HG02938 (cell line): Measurements from ENCODE around the gene TBC1D4.

Source experiments
- ATAC-seq: cut with Tn5 transposase; IDR thresholded peaks from one replicate; pipeline ENCODE4 v1.9.1; 2021; ENCODE audit warnings: mild to moderate bottlenecking, moderate library complexity; ENCODE audit not compliant: unreplicated experiment

The TBC1D4 gene

DNA sequence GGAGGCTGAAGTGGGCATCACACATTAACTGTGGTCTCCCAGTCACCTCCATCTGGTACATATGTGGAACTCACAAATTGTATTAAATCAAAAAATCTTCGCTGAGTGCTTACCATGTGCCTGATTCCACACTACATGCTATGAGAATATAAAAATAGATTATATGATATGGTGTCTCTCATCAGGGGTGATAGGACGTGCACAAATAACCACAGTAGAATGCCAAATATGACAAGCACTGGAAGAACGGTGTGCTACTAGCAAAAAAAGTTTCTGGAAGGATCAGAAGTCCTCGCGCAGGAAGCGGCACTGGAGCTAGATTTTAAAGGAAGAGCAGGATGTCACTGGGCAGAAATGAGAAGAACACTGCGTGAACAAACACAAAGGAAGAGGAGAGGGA is 62.3 kb downstream of the TBC1D4 start:
- no peak for ATAC-seq

DNA sequence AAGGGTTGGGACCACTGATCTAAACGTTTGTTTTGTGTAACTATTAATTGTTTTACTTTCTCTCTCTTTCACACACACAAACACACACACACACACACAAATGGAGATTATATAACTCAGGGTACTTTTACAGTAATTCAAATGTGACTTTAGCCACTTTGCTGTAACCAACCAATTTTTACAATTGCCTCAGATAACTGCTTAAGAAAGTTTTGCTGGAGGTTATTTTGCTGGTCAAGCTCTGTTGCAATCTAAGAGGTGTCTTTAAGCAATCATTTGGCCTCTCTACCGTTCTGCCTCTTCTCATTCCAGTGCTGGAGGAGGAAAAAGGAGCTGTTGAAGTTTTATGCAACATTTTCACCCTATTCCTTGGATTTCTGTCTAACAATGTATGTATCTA is 63.0 kb downstream of the TBC1D4 start:
- ATAC-seq = no peak

DNA sequence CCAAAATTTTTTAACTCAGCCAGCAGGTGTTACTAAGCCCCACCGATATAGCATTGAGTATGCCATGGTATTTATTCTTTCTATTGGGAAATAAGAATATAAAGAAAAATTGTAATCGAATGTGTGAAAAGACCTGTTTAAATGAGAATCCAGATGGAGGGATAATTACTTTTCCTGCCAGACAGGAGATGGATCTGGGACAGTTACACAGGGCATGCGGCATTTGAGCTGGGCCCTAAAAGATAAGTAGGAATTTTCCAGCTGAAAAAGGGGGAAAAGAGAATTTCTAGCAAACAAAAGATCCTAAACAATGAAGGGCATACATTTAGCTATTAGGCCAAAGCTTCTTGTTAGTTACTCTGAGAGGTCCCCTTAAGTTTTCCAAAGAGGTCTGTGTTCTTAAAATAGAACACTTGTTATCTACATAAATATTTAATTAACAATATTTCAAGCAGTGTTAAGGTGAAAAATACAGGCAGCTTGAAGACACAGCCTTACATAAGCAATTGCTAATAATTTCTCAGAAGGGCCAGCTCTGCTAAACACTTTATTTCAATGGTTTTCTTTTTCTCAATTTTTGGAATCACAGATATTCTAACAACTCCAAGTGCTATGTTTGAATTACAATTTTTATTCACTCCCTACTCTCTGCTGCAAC is 63.7 kb downstream of the TBC1D4 start:
- no peak for ATAC-seq

DNA sequence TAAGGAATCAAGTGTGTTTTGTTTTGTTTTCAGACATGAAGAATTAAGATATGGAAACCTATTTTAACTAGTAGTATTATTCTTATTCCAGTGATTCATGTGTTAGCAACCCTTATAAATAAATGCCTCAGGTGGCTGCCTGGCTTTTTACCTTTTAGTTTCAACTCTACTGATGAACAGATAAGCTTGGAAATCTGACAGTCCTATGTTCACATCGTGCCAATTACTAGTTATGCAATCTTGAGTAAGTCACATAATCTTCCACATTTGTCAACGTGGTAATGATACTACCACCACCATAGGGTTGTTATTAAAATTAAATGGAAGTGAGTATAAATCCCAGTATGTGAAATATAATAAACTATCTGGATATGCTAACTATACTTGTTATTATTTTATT is 64.3 kb downstream of the TBC1D4 start:
- no peak for ATAC-seq

DNA sequence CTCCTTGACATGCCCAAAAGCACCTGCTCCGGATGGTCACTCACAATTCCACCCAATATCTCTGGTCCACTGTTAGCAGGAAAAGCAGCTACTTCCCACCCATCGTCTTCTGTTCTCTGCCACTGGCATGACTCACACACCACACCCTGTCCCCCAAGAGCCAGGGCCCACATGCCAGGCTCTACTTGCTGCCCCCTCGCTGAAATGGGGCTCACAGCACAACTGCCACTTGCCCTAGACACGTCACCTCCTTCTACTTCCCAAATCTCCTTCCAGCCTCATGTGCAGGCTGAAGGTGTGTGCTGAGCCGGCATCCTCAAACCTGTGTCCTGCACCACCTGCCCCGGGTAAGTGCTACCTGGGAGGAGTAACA is 65.0 kb downstream of the TBC1D4 start:
- no peak for ATAC-seq

DNA sequence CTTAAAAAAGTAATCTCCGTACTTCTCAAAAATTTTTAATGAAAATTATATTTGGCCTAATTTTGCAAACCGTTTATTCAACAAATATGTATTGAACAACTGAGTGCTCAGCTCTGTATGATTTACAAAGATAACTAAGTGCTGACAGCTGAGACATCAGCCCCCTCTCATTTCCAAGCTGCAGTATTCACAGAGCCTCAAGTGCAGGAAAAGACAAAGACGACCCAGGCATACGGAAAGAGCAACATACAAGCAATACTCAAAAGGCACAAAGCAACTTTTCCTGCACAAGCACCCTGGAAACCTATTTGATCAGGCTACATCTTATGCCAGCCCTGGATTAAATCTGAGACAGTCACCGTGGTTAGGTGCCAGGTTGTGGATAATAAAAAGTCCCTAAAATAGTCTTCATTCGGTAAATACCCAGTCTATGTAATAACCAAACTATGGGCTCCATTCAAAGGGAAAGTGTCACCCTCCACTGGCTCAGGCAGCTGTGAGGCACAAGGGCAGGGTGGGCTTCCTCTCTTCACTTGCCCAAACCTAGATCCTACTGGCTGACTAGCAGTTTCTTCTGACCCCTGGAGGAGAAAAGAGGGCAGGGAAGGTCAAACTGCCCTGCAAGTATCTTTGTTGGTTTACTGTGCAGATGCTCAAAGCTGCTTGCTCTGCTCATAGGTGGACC is 65.5 kb downstream of the TBC1D4 start:
- peak; percentile 53 for ATAC-seq

DNA sequence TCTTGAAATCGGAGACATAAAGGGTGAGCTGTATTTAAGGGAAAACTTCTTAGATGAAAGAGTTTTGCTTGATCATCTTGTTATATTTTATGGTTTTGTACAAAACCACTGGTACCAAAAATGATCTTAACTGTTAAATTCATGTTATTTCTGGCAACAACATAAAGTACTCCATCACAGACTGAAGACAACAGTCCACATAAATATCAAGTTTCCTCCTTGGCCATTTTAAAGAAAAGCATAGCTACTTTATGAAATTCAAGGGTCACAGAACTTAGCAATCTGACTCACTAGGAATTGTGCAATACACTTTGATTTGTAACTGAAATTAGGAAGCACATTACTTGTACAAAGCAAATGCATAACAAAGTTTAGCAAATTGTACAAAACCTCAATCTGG is 66.3 kb downstream of the TBC1D4 start:
- ATAC-seq = no peak

DNA sequence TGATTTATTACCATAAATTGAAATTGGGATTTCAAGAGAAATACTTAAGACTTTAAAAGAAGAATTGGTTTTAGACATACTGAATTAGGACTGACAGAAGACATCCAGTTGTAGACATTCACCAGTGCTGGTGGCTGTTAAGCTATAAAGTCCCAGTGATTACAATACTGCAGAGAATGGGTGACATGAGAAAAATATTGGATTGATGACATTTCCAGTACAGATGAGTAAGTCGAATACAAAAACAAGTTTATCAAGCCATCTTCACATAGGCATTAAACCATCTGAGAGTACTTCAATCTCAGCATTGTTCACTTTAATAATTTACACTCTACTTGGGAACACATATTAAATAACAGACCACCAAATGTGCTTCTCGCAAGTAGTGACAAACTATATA is 66.8 kb downstream of the TBC1D4 start:
- no peak for ATAC-seq

DNA sequence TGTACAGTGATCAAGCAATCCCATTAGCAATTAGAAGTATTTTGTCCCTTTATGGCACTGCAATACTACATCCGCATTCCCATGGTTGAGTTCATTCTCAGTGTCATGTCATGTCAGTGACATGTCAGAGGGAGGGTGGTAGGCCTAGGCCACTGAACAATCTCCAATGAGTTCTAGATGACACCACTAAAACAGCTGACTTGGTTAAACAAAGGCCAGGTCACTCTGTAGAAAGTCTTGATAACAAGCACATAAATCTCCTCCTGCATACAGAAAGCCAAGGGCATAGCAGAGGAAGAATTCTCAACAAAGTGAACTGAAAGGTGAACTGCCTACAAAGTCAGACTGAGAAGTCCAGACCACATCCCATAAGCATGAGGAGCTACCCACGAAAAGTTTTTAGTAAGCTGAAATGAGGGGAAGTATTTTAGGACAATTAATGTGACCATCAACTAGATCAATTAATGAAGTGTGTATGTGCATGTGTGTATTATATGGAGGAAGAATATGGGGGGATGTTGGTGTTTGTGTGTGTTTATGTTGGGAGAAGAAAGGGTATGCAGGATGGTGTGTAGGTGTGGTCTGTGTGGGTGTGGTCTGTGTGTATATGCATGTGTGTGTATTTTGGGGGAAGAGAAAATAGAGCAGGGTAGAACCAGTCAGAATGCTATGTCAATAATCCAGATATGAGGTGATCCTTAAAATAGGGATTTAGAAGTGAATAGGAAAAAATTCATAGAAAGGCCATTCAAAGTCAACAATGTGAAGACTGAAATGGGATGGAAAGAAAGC is 67.7 kb downstream of the TBC1D4 start:
- no peak for ATAC-seq

DNA sequence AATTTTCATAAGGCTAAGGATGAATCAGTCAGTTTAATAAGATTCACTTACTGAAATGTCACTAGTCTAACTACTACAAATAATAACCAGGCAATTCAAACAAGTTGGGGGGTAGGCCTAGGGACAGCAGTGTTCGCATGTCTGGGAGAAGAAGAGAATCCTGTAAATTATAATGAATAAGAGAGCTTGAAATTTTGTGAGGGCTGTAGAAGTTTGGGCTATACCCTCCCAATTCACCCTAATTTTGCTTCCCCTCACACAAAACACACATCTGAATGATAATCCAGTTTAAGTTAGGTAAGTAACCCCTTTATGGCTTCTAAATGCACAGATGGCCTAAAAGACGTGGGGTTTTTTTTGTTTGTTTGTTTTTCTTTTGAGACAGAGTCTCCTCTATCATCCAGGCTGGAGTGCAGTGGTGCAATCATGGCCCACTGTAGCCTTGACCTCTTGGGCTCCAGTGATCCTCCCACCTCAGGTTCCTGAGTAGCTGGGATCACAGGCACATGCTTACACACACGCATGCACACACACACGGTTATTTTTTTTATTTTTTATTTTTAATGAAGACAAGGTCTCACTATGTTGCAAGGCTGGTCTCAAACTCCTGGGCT is 69.9 kb downstream of the TBC1D4 start:
- ATAC-seq = no peak

DNA sequence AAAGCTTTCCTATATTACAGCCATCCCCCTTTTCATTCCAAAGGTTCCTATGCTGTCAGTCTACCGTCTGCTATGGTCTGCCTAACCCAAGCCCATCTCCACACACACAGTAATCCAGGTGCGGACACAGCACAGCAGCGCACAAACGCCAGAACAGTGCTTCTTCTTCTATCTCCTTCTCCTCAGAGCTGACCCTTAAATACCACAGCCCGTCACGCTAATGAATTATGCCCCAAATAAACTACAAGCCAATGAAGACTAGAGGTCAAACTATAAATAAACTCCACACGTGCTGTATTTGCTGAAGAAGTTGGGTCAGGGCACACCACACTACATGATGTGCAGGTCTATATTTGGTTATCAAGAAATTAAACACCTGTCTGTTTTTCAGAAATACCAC is 71.8 kb downstream of the TBC1D4 start:
- ATAC-seq = no peak

DNA sequence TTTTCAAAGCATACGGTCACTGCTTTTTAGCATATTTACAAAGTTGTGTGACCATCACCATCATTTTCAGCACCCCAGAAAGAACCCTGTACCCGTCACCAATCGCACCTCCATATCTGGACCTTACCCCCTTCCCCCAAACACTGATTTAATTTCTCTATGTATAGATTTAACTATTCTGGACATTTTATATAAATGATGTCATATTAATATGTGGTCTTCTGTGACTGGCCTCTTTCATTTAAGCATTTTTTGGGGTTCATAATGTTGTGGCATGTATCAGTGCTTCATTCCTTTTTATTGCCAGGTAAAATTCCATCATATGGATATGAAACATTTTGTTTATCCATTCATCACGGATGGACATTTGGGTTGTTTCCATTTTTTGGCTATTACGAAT is 74.0 kb downstream of the TBC1D4 start:
- no peak for ATAC-seq

DNA sequence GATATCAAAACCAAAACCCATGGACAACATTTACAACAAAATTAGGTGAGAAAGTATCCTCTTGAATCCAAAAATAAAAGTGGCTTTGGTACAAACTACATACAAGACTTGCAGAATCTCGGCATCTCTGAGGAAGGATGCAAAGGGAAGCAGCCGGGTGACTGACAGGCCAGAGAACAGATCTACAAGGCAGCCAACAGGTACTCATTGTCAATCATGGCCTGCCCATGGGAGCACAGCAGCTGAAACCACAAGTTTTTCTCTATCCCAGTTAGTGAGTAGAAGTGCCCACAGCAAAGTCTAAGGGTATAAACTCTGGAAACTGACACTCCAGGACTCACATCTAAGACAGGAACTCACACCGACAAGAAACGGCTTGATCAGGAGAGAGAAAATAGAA is 74.5 kb downstream of the TBC1D4 start:
- ATAC-seq = no peak

DNA sequence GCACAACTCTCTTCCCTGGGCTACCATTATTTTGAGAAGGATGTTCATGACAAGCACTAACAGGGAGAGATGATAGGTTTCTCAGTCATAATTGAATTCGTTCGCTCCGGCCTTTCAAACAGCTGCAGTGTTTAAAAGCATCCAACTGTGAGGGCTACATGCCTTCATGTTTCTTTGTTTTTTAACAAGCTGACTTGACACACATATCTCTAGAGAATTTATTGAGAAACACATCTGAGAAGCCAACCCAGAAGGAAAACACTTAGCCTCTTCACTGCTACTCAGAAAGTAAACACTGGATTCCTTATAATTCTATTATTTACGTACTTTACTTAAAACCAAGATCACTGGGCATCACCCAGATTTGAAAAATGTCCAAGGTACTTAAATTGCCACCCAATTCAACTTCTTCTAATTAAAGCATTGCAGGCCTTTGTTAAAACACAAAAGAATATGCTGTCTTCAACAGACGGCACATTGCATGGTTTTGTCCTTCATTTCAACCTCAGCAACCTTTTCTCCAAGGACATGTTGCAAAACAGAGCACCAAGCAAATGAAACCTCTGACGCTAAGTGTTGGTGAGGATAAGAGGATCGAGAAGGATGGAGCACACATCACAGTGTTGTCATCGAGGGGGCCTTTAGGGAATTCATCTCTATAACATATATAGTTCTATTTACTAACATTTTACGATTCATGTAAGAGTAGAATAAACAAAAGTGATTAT is 75.8 kb downstream of the TBC1D4 start:
- no peak for ATAC-seq

DNA sequence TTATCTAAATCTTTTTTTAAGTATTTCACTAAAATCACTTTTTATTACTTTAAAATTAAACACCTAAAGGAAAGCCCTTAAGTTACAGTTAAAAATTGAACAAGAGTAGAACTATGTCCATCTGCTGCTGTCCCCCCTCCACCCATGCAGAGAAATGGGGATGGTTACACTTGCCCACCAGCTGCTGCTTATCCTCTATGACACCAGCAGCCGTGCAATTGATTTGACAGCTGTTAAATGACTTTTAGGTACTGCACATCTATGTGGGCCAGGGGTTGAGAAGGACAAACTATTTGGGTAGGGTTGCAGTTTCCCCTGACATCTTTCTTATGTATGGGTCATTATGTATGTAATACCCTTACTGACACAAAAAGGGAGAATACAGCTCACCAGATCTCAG is 77.2 kb downstream of the TBC1D4 start:
- ATAC-seq = no peak

DNA sequence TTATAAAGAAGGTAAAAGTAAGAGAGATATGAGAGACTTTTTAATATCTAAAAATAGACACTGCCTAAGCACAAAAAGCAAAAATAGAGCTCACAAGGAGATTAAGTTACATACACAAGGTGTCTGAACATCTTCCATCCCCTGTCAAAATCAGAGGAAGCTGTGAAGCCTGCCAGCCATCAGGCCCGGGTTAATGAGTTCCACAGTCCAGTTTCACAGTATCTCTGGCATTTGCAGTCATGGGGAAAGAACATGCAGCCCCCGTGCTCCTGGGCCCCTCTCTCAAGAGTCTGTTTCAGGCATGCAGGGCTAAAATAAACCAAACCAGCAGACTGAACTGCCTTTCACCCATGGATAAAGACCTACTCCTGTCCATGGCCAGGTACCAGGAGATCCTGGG is 79.2 kb downstream of the TBC1D4 start:
- no peak for ATAC-seq

DNA sequence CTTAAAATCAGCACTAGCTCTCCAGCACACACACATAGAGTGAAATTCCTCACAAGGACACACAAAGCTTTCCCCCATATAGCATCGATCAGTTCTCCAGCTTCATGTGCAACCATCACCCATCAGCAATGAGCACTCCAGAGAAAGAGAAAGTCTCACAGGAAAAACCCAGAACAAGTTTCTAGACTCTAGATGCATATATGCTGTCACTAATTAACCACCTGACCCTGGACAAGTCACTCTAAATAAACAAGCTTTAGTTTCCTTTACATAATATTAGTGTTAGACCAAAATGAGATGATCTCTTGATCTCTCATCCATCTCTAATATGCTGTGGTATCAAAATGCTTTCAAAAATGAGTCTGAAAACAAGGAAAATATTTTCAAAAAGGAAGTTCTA is 81.2 kb downstream of the TBC1D4 start:
- ATAC-seq = no peak

DNA sequence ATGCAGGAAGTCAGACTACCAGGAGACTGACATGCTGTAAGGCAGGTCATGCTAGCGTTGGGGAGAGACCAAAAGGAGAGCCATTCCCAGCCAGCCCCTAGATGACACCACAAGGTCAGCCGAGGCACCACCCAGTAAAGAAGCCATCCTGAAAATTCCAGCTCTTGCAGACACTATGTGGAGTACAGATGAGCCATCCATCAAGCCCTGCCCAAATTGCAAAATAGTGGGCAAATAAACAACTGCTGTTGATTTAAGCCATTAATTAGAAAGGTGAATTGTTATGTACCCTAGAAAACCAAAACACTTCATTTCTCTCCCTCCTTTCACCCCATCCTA is 82.1 kb downstream of the TBC1D4 start:
- ATAC-seq = no peak

DNA sequence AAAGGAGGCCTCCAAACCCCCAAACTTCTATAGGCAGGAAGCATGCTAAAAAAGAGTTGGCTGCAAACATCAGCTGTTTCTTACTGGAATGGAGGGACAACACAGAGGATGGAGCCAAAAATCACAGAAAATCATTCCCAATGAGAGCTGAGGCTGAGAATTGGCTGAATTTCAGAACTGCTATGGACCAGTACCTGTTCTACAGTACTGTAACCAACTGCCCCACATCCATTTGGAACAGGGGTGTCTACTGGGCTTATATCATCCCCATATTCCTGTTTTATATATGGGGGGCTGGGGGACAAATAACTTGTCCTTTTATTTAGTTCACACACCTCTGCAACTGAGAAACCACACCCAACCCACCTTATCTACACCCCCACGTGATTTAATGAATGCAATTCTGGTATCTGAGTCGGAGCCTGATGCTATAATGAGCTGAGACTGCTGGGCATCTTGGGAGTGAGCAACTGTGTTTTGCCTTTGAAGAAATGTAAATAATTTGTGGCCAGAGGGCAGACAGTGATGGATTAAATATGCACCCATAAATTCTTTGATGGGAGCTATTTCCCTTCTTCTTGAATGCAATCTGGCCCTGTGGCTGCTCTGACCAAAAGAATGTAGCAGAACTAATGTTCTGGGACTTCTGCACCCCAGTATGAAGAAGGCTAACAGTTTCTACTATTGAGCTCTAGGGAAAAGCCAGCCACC is 82.6 kb downstream of the TBC1D4 start:
- no peak for ATAC-seq

DNA sequence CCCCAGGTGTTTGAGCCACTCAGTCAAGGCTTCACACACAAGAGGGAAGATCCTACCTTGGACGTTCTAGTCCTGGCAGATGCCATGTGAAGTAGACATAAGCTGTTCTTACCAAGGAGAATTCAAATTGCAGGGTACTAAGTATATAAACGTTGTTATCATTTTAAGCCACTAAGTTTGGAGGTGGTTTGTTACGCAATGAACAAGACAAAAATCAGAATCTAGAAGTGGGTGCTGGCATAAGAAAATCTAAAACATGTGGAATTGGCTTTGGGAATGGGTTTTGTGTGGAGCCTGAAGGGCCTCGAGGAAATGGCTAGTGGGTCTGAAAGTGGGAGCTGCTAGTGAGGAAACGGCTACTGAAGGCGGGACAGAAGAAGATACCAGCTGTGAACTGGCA is 83.9 kb downstream of the TBC1D4 start:
- ATAC-seq = no peak

DNA sequence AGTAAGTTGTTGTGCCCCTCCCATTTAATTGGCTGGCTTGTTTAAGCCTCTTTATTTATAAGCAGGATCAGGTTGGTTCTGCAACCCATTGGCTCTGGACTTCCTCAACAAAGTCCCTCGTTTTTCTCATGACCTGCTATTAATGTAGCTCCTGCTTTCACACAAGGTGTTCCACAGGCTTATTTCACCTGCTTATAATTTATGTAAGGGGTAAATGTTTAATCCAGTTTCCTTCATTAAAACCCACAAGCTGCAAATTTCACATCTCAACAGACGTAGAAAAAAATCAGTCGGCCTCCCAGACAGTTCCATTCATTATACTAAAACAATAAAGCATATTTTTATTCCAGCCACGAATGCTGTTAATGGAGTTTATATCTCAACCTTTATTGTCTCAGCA is 86.1 kb downstream of the TBC1D4 start:
- ATAC-seq = no peak
